Activated CD8-positive, alpha-beta memory T cell treated with anti-CD3 and anti-CD28 coated beads, Interleukin-2, amount 50 U/mL, for 1 hour (primary cell): Measurements from ENCODE around the gene PLA2G4E.

Experiments
- DNase-seq: peaks from one replicate; pipeline ENCODE4 v3.0.0-alpha.2; 2020; ENCODE audit errors: extremely low read depth

PLA2G4E gene

GRCh38 chr15:42021593-42021992 is 751 bp upstream of the PLA2G4E start:
- no peak for DNase-seq

- DNase-seq = no peak
Measured at GRCh38 chr15:42018306-42019224, 2.3 kb downstream of the PLA2G4E start.

DNA sequence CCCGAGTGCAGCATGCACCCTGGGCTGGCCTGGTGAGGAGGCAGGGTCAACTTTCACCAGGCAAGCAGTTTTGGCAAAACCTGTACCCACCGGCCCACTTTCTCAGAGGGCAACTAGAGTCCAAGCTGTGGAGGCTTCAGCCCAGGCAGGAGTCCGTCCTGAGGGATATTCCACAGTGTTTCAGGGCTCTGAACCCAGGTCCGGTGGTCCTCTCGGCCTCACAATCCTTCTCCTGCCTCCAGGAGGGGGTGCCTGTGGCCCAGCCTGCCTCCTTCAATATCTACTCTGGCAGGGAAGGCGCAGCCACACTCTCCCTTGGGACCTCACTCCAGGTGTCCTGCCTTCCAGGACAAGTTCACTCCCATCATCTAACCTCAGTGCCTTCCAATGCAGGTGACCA is 3.9 kb downstream of the PLA2G4E start:
- DNase-seq = no peak

DNA sequence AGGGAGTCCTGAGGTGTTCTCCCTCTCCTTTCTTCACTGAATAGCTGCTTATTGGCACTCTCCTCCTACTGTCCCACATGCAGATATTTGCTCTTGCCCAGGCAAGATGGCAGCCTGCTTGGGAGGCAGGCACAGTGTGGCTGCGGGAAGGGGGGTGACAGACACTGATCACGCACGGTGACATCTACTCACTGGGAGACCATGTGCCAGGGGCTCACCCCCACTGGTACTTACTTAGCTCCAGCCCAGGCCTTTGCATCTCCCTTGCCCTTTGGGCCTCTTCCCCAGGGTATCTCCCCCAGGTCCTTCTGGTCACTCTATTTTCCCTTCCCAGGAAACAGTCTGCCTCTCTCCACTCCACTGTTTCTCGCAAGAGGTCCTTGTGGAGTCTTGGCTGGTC is 6.4 kb downstream of the PLA2G4E start:
- no peak for DNase-seq

- DNase-seq = no peak
Measured at GRCh38 chr15:42012928-42013482, 7.8 kb downstream of the PLA2G4E start.

- DNase-seq = no peak
Measured at GRCh38 chr15:42012241-42012640, 8.6 kb downstream of the PLA2G4E start.

DNA sequence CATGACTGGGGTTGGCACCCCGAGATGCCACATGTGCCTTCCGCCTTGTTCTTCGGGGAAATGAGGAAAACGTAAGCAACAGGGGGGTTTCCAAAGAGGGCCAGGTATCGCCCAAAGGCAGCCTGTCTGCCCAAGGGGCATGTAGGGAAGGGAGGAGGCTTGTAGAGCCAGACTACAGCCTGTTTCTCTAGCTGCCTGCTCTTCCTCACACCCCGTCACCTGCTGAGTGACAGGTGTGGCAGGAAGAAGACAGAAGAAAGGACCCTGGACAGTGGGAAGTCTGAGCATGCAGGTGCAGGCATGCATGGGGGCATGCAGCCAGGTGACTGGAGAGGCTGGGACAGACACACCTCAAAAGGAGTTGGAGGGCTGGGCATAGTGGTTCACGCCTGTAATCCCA is 9.8 kb downstream of the PLA2G4E start:
- DNase-seq = no peak

DNA sequence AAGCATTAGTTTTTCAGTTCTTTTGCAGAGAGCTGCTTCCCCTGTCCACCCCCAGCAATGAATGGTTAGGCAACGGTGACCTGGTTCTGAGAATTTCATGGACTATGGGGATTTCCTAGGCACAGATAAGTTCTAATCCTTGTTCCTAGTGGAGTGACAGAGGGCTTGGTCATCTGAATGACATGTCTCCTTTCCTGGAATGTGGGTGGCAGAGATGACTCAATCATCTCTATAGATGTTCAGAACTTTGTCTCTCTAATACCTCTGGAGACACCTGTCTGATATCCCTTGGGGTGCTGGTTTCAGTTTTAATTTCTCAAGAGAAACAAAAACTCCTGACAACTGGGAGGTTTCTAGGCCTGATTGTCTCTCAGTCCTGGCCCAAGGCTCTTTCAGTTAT is 10.4 kb downstream of the PLA2G4E start:
- DNase-seq = no peak

GRCh38 chr15:42009474-42009873 is 11.4 kb downstream of the PLA2G4E start:
- DNase-seq = no peak

- DNase-seq = no peak
Measured at GRCh38 chr15:42009022-42009421, 11.8 kb downstream of the PLA2G4E start.

DNA sequence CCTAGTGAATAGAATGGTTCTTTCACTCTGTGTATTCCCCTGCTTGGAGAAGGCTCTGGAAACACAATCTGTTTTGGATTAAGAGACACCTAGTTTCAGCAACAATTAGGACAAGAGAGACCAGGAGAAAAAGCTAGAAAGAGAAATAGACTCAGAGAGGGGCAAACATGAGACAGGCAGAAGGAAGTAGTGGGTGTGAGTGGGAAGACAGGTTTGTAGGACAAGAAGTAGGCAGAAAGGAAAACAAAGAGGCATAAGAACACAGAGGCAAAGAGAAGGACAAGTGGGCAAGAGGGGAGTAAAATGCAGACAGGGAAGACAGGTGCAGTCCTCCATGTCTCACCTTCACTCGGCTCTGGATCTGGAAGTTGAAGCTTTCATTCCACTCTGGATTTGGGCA is 13.5 kb downstream of the PLA2G4E start:
- no peak for DNase-seq

GRCh38 chr15:42002333-42002732 is 18.5 kb downstream of the PLA2G4E start:
- no peak for DNase-seq

- DNase-seq = no peak
Measured at GRCh38 chr15:42001236-42001635, 19.6 kb downstream of the PLA2G4E start.

- no peak for DNase-seq
Measured at GRCh38 chr15:41999290-42000285, 21.3 kb downstream of the PLA2G4E start.

- DNase-seq = no peak
Measured at GRCh38 chr15:41997845-41998244, 23.0 kb downstream of the PLA2G4E start.

DNA sequence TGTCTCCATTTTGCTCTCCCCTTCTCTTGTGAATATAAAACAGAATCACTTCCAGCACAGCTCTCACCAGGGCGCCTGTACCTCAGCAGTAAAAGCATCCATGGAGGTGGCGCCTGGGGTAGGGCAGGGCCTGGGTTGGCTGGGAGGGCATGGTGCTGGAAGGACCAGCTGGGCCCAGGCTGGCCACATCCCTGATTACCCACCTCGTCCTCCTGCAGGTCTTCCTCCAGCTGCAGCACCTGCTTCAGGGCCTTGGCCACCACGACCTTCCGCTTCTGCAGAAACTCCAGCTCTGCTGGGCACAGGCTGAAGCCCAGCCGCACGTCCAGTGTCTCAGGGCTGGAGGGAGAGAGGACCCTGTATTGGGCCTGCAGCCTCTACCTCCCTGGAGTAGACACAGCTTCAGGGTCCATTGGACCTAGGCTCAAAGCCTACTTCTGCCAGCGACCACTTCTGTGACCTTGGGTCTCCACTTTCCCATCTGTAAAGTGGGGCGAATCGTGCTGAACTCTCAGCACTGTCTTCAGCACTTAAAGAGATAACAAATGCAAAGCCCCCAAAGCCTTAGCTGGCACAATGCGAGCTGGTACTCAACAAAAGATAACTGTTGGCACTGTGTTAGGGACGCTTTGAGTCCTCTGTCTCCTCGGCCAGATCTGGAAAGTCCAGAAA is 23.8 kb downstream of the PLA2G4E start:
- no peak for DNase-seq

- DNase-seq = no peak
Measured at GRCh38 chr15:41996376-41996775, 24.5 kb downstream of the PLA2G4E start.

GRCh38 chr15:41995476-41995855 is 25.4 kb downstream of the PLA2G4E start:
- DNase-seq = no peak

DNA sequence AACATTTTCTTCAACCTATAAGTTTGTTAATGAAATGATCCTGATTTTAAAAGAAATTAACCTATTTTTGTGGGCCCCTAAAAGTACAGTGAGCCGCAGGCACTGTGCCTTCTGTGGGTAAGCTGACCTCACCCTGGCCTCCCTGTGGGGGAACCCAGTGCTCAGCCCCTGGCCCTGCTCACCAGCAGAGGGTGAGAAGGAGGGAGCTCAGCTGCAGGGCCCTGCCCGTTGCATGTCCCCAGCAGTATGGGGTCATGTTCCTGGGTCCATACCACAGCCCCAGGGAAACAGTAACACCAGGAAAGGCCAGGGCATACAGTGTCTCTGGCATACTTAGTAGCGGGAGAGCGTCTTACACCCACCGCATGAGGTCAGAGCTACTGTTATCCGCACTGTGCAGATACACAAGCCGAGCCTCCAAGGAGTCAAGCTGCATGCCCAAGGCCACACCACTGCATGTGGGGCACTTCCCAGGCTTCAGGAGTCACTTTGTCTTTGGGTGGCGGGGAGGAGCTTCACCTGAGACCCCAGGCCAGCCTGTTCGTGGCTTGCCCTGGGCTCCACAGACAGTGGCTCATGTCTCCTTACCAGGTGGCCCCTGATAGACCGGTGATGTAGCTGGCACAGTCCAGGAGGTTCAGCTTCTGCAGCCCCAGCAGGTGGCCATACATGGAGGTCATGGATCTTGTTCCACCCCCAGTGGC is 25.9 kb downstream of the PLA2G4E start:
- no peak for DNase-seq

DNA sequence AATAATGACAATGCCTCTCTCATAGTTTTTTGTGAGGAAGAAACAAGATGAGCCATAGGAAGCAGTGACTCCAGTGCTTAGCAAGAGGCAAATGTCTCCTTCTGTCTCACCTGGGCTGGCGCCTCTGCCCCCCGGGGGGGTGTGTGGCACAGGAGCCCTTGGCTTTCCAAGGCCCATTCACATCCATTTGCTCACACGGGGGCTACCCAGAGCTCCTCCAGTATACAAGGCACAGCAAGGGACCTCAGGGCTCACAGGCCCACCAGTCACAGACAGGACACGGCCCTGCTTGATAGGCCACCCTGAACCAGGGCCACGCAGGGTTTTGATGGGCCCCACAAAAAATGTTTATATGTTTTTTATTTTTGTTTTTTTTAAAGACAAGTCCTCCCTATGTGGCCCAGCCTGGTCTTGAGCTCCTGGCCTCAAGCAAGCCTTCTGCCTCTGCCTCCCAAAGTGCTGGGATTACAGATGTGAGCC is 26.6 kb downstream of the PLA2G4E start:
- DNase-seq = no peak
